NCI-H345 treated with DMSO at 0.1 percent for 48 hours (cell line): ENCODE measurements around the gene FBXW5.

Source experiments
- DNase-seq: peaks from one replicate; lab custom pipeline; 2025; ENCODE audit not compliant: unreplicated experiment; lab: John Stamatoyannopoulos, UW

FBXW5 gene

GRCh38 chr9:136978073-136978864 is 33.7 kb upstream of the FBXW5 start:
- DNase-seq, result peak; percentile 15

- no peak for DNase-seq
Observed at GRCh38 chr9:136977649-136978072, 33.1 kb upstream of the FBXW5 start.

DNA sequence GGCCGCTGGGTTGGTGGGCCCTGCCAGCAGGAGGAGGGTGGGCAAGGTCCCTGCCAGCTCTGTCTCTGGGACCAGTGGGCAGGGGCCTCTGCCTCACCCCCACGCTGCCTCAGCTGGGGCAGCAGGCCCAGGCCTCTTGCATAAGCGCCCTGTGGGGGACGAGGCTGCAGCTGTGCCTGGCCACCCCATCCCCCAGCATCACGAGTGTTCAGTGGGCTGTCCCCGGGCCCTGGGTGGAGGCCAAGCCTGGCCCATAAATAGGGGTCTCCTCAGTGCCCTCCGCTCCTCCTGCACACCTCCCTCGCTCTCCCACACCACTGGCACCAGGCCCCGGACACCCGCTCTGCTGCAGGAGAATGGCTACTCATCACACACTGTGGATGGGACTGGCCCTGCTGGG is 32.7 kb upstream of the FBXW5 start, which contains the start of gene PTGDS:
Gene PTGDS (plus strand): TSS at position 282 of the 400 bp plus-strand sequence. CDS start 75 bp downstream, at position 357.
- no peak for DNase-seq

DNA sequence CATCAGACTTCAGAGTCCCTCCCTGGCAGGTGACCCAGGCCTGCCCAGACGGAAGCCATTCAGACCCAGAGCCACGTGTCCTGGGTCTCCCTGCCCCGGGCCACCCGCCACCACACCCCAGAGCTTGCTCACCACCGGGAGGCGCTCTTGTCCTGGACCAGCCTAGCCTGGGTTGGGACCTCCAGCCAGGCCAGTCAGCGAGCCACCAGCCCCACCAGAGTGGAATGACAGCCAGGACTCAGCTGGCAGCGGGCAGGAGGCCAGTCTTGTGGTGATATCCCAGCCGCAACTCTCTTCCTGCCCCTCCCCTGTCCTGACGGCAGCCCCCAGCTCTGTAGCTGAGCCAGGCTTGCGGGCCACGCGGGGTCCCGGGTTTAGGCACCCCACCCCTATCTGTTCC is 31.1 kb upstream of the FBXW5 start:
- DNase-seq, result no peak

DNA sequence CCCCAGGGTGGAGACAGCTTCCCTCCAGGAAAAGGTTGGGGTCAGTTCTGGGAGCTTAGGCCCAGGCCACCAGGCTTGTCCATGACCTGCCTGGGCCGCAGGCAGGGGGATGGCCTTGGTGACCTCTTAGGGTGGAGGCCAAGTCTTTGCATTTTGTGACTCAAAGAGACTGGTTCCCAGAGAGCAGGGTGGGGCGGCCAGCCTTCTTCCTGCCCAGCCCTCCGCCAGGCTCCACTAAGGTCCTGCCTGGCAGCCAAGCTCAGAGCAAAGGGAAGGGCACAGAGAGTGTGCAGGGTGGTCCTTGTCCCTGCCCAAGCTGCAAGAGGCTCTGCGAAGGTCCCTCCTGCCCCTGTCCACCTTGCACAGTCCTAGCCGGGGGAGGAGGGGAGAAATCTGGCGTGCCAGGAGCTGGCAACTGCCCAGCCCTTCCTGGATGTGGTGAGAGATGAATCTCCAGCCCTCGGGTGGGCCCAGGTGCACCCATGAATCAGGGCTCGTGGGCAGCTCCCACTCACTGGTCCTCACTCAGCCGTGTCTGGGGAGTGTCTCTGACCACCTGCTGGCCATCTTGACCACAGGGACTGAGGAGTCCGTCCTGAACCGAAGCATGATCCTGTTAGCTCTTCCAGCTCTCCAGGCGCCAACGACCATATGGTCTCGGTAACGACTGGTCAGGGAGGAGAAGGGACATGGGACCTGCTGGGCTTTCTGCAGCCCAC is 30.4 kb upstream of the FBXW5 start:
- no peak for DNase-seq

- no peak for DNase-seq
Observed at GRCh38 chr9:136973618-136974617, 29.4 kb upstream of the FBXW5 start.

DNA sequence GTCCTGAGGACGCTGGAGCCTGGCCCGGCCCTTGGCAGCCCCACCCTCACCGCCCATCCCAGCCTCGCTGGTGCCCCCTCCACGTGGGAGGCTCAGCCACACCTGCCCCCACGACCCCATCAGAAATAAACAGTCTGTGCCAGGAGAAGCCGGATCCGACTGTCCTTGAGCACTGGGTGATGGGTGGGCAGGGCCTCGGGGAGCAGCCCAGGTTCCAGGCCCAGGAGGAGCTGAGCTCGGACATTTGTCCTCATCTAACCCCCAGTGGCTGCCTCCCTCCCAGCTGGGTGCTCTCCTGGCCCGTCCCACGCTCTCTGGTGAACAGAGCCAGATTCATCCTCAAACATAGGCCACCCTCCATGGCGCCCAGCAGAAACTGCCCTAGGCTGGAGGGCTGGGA is 28.2 kb upstream of the FBXW5 start:
- no peak for DNase-seq

DNA sequence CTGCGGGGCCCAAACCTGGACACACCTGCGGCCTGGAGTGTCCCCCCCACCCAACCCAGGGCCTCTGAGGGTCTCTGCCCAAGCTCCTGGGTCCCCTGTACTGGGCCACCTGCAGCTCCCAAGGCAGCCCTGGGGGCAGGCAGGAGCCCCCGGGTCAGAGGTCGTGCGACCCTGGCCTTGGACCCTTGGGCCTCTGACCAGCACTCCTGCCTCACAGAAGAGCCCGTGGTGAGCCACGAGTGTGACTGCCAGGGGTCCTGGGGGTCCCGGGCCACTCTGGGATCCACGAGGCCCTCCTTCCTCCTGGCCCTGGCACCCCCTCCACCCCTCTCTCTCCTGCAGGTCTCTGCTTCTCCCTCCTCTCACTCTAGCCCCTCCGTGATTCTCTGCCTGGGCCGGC is 27.8 kb upstream of the FBXW5 start:
- DNase-seq, result no peak

DNA sequence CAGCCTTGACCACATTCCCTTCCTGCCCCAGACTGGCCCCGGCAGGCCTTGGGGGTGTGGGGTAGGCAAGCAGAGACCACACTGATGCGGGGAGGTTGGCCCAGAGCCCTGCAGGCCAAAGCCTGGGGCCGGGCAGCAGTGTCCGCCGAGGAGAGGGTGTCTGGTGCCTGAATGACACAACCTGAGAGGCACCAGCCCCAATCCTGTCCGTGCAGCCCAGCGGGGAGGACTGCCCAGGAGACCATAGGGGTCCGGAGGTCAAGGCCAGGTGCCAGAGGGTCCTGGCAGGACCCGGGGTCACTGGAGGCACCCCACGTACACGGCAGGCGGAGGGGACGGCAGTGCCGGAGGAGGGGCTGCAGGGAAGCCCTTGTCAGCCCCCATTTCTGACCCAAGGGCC is 27.2 kb upstream of the FBXW5 start:
- DNase-seq, result no peak

DNA sequence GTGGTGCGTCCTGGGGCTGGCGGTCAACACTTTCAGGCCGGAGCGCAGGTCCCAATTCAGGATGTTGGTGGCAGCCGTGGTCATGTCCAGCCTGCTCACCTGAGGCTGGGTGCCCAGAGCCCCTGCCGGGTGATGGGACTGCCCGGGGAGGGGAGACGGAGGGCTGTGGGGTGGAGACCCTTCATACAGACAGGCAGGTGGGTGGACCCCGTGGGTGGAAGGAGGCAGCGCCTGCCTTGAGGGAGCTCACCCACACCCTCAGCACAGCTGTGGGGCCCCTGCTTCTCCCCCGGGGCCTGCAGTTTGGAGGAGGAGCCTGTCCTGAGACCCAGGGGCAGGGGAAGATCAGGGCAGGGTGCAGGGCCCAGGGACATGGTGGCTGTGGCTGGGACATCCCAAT is 25.8 kb upstream of the FBXW5 start:
- no peak for DNase-seq

DNA sequence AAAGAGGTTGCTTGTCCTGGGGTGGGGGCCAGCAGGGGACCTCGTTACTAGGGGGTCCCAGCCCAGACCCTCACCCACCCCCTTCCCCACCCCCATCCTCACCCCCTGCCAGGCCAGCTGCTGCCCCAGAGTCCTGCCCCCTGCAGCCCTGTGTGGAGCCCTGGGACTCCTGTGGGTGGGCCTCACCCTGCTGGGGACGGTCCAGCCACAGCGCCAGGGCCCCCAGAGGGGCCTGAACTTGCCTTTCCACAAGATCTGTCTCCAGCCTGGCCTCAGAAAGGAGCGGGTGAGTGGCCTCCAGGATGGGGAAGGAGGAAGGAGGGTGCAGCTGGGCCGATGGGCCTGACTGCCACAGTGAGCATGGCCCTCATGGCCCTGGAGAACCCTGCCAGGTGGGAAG is 25.2 kb upstream of the FBXW5 start:
- DNase-seq, result no peak

- DNase-seq, result no peak
Observed at GRCh38 chr9:136969150-136969549, 24.6 kb upstream of the FBXW5 start.

GRCh38 chr9:136968333-136969127 is 24.0 kb upstream of the FBXW5 start:
- DNase-seq, result no peak

DNA sequence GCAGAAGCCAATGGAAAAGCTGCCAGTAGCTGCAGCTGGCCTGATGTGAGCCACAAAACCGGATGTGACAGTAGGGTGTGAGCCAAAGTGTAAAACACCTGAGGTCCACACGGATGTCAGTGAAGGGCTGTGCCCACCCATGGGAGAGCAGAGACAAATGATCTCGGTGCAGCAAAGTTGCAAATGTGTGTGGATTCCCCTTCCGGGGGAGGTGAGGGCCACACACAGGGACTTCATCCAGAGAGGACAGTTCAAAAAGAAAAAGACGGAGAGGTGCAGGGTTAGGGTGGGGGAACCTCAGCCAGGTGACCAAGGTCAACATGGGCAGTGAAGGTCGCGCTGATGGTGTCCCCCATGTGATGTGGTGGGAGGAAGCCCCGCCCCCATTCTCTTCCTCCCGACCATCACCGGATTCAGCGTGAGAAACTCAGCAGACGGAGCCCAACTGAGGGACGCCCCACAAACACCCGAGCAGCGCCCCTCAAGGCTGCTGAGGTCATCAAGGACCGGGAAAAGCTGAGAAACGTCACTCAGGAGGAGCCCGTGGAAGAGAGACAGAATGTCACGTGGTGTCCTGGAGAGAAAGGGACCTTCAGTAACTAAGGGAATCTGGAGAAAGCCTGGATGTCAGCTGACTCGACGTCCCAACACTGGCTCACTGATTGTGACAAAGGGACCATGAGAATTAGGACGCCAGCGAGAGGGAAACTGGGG is 21.4 kb upstream of the FBXW5 start:
- no peak for DNase-seq

DNA sequence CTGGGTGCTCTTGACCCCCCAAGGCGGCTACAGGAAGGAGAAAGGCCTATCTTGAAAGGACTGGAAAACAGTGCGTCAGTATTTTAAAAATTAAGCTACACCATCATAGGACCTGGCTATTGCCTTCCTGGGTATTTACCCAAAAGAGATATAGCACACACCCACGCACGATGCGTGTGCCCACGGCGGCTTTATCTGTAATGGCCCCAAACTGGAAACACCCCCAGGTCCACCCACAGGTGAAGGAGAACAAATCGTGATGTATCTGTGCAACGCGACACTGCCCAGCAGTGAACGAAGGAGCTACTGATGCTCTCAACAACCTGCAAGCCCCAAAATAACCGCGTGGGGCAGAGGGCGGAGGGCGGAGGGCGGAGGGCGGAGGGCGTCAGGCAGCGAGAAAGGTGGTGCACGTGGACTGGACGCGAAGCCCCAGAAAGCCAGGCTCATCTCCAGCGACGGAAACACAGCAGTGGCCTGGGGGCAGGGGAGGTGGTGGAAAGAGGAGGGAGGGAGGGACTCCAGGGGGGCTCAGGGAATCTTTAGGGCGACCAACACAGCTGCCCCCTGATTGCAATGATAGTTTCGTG is 20.4 kb upstream of the FBXW5 start:
- no peak for DNase-seq

DNA sequence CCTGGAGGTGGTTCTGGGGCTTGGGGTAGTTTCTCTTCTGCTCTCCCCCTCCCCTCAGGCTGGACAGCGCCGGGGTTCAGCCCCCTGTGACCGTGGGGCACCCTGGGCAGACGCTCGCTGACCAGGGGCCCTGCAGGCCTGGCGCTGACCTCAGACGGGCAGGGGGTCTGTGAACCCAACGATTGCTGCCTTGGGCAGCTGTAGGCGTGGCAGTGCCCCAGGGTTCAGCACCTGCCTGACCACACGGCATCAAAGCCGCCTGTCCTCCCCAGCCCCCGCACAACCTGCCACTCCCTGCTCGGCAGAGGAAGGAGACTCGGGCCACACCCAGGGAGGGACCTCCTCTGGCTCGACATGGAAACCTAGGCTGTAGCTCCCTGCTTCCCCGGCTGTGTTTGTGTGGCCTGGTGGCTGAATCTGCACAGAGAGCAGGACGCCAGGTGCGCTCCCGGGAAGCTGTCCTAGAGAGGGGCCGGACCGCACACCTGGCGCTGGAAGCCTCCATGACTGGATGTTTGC is 19.7 kb upstream of the FBXW5 start:
- DNase-seq, result no peak

DNA sequence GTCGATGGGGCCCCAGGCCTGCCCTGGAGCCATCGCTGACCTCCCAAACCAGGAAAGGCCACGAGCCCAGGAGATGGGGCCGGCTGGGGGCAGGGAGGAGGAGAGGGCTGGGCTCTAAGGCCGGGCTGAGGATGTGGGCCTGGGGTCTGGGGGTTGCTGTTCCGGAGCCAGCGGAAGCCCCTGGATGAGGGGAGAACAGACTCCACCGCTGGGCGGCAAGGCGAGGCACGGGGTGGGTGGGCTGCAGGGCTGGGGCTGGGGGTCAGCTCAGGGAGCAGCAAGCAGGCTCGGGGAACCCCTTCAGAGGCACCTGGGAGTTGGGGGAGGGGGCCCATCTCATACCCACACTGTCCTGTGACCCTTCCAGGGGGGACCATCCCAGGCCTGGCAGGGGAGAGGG is 19.2 kb upstream of the FBXW5 start:
- DNase-seq, result no peak

GRCh38 chr9:136963341-136963740 is 18.8 kb upstream of the FBXW5 start:
- DNase-seq, result no peak

- no peak for DNase-seq
Observed at GRCh38 chr9:136962701-136963248, 18.2 kb upstream of the FBXW5 start.
